IPS DF 4.7 (cell line): Measurements from ENCODE around the gene TTC39A.
"Not testable (repeated sequence)": the region's sequence is repeated elsewhere in the genome, so short reads cannot be mapped to it uniquely, and the experiment has no call there.

Experiments
- DNase-seq: peaks from one replicate; pipeline ENCODE4 v3.0.0-alpha.2; 2013; ENCODE audit warnings: low spot score; ENCODE audit errors: extremely low read depth

TTC39A gene

DNA sequence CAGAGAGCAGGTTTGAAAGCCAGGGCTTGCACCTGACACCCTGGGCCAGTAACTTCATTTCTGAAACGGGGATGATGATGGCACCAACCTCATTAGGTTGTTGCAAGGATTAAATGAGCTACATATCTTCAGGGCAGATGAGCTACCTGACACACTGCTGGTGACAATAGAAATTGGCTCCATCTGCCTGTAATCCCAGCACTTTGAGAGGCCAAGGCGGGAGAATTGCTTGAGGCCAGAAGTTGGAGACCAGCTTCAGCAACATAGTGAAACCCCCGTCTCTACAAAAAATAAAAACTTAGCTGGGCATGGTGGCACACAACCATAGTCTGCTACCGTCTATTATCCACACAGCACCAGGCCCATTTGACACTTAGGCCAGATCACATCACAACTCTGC is 6.3 kb upstream of the TTC39A start:
- no peak for DNase-seq

- no peak for DNase-seq
Measured at GRCh38 chr1:51336004-51336403, 5.6 kb upstream of the TTC39A start.

GRCh38 chr1:51331206-51332100 is 1.1 kb upstream of the TTC39A start:
- no peak for DNase-seq

DNA sequence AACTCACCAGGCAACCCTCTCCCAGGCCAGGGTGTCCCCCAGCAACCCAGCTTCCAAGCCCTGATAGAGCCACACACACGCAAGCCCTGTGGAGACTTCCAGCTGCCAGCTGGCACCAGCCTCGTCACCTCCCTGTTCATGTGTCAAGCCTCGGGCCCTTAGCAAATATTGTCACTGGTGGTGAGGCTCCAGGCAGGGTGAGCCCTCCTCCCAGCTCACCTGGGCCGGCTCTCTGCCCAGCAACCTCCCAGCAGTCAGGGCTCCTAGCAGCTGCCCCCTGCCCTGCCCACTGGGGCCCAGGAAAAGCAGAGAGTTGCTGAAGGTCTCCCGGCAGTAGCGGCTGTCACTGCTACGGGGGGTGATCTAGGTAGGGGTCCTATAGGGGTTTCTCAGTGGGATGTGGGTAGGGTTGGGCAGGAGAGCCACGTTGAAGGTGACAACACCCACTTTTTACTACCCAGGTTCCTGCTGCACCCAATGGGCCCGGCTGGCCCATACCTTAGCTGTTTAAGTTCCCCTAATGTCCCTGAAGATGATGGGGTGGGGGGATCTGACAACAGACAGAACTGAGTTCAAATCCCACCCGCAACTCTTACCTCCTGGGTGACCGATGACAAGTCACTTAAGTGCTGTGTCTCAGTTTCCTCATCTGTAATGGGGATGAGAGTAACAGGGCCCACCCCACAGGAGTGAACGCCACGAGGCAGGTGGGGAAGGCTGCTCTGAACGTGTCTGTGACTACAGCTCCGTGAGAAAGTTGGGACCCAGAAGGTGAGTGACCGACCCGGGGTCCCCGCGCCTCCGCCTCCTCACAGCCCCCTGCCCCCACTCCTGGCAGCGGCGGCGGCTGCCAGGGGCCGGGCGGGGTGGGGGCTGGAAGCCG is 678 bp downstream of the TTC39A start:
- no peak for DNase-seq

- DNase-seq = no peak
Measured at GRCh38 chr1:51328926-51329325, 1.4 kb downstream of the TTC39A start.

- no peak for DNase-seq
Measured at GRCh38 chr1:51328279-51328678, 2.1 kb downstream of the TTC39A start.

DNA sequence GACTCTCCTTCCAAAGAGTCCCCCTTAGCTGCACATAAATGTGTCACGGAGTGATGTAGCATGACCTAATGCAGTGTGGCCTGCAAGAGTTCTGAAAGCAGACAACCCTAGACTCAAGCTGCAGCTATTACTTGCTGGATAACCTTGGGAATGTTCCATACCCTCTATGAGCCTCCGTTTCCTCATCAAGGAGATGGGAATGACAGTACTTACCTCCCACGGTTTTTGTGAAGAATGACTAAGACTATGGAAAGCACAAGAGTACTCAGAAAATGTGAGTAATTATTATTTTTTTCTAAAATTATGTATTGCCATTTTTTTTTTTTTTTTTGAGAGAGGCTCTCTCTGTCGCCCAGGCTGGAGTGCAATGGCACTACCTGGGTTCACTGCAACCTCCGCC is 3.0 kb downstream of the TTC39A start:
- no peak for DNase-seq

- no peak for DNase-seq
Measured at GRCh38 chr1:51326839-51327238, 3.5 kb downstream of the TTC39A start.

DNA sequence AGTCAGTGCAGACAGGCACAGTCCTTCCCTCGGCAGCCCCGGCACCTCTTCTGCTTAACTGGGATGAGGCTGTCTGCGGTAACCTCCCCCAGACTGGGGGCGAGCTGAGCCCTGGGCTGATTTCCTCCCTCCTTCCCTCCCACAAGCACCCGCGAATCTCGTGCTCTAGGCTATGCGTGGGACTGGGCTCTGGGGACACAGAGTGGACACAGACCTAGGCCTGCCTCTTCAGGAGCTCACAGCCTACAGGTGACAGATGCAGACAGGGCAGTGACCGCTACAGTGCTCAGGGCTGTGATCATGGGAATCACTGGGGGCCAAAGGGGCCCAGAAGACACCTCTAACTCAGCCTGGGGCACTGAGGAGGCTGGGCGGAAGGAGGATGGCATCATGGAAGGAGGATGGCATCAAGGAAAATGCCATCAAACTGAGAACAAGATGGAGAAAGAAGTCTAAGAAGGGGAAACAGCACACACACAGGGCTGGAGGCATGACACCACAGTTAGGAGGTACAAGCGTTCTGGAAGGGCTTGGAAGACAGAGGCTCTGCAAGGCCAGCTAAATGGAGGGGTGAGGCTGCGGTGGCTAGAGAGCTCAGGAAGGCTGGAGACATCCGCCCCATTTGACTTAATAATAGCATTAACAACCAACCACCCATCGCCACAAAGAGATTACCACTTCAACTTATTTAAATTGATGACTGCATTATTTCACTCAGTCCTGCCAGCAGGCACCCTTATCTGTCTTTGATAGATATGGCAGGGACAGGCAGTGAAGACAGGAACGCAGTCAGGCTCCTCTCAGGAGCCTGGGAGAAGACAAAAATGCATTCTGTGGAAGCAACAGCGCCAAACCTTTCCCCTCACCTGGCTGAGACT is 4.2 kb downstream of the TTC39A start:
- DNase-seq = no peak

GRCh38 chr1:51325391-51325790 is 5.0 kb downstream of the TTC39A start:
- DNase-seq = no peak

DNA sequence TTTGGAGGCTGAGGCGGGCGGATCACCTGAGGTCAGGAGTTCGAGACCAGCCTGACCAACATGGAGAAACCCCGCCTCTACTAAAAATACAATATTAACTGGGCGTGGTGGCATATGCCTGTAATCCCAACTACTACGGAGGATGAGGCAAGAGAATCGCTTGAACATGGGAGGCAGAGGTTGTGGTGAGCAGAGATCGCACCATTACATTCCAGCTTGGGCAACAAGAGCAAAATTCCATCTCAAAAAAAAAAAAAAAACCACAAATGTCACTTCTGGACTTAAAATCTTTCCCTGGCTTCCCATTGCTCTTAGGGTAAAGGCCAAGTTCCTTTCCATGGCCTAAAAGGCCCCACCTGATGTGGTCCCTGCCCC is 5.4 kb downstream of the TTC39A start:
- not testable (repeated sequence) for DNase-seq

- DNase-seq = no peak
Measured at GRCh38 chr1:51324251-51325010, 5.9 kb downstream of the TTC39A start.

- no peak for DNase-seq
Measured at GRCh38 chr1:51323778-51324177, 6.6 kb downstream of the TTC39A start.

DNA sequence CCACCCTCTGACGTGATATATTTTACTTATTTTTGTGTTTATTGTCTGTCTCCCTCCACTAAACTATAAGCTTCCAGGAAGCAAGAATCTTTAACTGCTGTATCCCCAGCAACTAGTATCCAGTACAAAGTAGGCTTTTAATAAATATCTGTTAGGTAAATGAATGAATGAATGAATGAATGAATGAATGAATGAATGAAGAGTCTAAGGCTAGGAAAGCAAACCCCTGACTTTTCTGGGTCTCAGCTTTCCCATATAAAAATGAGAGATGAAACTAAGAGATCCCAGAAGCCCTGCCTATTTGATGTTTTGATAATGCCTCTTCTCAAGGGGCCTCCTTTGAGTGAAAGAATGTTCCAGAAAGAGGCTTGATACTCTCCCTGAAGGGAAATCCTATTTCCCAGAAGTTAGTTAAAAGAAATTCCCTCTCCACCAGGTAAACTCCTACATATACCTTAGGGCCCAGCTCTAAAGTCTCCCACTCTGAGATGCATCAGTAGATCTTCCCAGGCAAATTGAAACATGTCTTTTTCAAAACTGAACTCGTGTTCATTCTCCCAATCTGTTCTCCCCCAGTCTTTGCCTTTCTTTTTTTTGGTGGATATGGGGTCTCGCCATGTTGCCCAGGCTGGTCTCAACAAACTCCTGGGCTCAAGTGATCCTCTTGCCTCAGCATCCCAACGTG is 7.8 kb downstream of the TTC39A start:
- no peak for DNase-seq

- DNase-seq = no peak
Measured at GRCh38 chr1:51321924-51322280, 8.5 kb downstream of the TTC39A start.

- no peak for DNase-seq
Measured at GRCh38 chr1:51320967-51321923, 9.1 kb downstream of the TTC39A start.

- no peak for DNase-seq
Measured at GRCh38 chr1:51317798-51318197, 12.6 kb downstream of the TTC39A start.

DNA sequence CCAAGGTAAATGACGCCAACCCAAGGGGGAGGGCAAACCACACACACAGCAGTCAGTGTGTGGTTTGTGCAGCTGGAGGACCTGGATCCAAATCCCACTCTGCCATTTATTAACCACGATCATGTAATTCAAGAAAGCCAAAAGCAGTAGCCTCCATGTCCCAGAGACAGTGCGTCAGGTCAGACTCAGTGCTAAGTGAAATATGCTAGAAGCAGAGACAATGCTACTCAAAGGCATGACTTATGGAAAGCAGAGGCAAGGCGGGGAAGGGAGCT is 13.6 kb downstream of the TTC39A start:
- DNase-seq = no peak

GRCh38 chr1:51316113-51316845 is 14.1 kb downstream of the TTC39A start:
- DNase-seq = no peak
